Measurements from ENCODE around the gene BOLA2B. TPM values are rescaled to one million over a fixed set of nuclear protein-coding genes. Genes with fewer than 3 reads are reported as not detected.
"Not testable (repeated sequence)": the region's sequence is repeated elsewhere in the genome, so short reads cannot be mapped to it uniquely, and the experiment has no call there.

Gene BOLA2B
- polyA plus RNA-seq, 1 donor from 2014 or later = 264 TPM

DNA sequence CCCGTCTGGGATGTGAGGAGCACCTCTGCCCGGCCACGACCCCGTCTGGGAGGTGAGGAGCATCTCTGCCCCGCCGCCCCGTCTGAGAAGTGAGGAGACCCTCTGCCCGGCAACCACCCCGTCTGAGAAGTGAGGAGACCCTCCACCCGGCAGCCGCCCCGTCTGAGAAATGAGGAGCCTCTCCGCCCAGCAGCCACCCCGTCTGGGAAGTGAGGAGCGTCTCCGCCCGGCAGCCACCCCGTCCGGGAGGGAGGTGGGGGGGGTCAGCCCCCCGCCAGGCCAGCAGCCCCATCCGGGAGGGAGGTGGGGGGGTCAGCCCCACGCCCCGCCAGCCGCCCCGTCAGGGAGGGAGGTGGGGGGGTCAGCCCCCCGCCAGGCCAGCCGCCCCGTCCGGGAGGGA lies 24.7 kb downstream of the BOLA2B start:
- H3K9me3 Mint-ChIP-seq, H3K27me3 Mint-ChIP-seq, H3K27ac Mint-ChIP-seq, H3K36me3 Mint-ChIP-seq, H3K4me3 Mint-ChIP-seq: not testable (repeated sequence)
- H3K4me1 Mint-ChIP-seq = peaks cover 14 to 27% (median 25%) of the 10 kb centered on the region in 3 donors

- Mint-ChIP-seq H3K36me3 (no peaks in the 10 kb centered on the region), H3K4me1 (peaks cover 14 to 28% (median 25%) of the 10 kb centered on the region in 3 donors), H3K27me3 (no peaks in the 10 kb centered on the region), H3K9me3 (no peaks in the 10 kb centered on the region), H3K27ac (peak overlapping the region in 2 of 3 donors; percentile 0 to 74), H3K4me3 (peak overlapping the region in 3 of 4 donors; percentile 21 to 86 (median 49))
These were observed 27.1 kb downstream of the BOLA2B start for GRCh38 chr16:30166202-30166902.

GRCh38 chr16:30163538-30163937 lies 29.9 kb downstream of the BOLA2B start:
- Mint-ChIP-seq H3K4me3 (no peak overlapping the region), H3K36me3 (no peaks in the 10 kb centered on the region), H3K9me3 (no peaks in the 10 kb centered on the region), H3K4me1 (peaks cover 14 to 28% (median 25%) of the 10 kb centered on the region in 3 donors), H3K27ac (no peak overlapping the region), H3K27me3 (peaks cover 1% of the 10 kb centered on the region)

- Mint-ChIP-seq H3K9me3 (no peaks in the 10 kb centered on the region), H3K4me3 (no peak overlapping the region), H3K36me3 (no peaks in the 10 kb centered on the region), H3K4me1 (peaks cover 0 to 4% (median 0%) of the 10 kb centered on the region in 3 donors), H3K27me3 (peaks cover 1% of the 10 kb centered on the region), H3K27ac (no peak overlapping the region)
These were observed 36.3 kb downstream of the BOLA2B start for GRCh38 chr16:30157214-30157613.

- peaks cover 5 to 6% (median 5%) of the 10 kb centered on the region in 3 donors for H3K4me1 Mint-ChIP-seq
- peaks cover 0 to 3% (median 0%) of the 10 kb centered on the region in 3 donors for H3K9me3 Mint-ChIP-seq
- no peaks in the 10 kb centered on the region for H3K27me3 Mint-ChIP-seq
- peaks cover 1% of the 10 kb centered on the region for H3K36me3 Mint-ChIP-seq
- H3K4me3 Mint-ChIP-seq = no peak overlapping the region
- H3K27ac Mint-ChIP-seq = no peak overlapping the region
These were observed 38.3 kb downstream of the BOLA2B start for GRCh38 chr16:30155188-30155587.

- Mint-ChIP-seq H3K36me3 (peaks cover 5% of the 10 kb centered on the region), H3K4me3 (no peak overlapping the region), H3K4me1 (peaks cover 5 to 6% (median 5%) of the 10 kb centered on the region in 3 donors), H3K27ac (no peak overlapping the region), H3K9me3 (peaks cover 0 to 7% (median 0%) of the 10 kb centered on the region in 3 donors), H3K27me3 (no peaks in the 10 kb centered on the region)
These were observed 40.9 kb downstream of the BOLA2B start for GRCh38 chr16:30152517-30152916.

DNA sequence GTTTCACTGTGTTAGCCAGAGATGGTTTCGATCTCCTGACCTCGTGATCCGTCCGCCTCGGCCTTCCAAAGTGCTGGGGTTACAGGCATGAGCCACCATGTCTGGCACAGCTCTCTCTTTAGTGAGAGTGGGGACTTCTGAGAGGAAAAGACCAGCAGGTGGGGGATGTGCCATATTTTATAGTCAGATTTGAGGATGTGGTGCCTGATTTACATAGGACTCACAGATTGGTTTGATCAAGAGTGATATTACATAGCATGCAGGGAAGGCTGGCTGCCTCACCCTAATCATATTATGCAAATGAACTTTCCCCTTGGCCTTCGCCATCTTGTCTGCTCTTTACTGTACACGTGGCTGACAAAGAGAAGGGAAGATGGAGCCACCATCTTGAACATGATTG lies 42.4 kb downstream of the BOLA2B start:
- H3K27ac Mint-ChIP-seq = peak overlapping the region in 2 of 3 donors; percentile 40 to 89
- H3K4me1 Mint-ChIP-seq = peaks cover 5 to 6% (median 5%) of the 10 kb centered on the region in 3 donors
- peaks cover 5% of the 10 kb centered on the region for H3K36me3 Mint-ChIP-seq
- H3K4me3 Mint-ChIP-seq = peak overlapping the region in 1 of 4 donors; percentile 52
- peaks cover 0 to 7% (median 0%) of the 10 kb centered on the region in 3 donors for H3K9me3 Mint-ChIP-seq
- H3K27me3 Mint-ChIP-seq = no peaks in the 10 kb centered on the region

DNA sequence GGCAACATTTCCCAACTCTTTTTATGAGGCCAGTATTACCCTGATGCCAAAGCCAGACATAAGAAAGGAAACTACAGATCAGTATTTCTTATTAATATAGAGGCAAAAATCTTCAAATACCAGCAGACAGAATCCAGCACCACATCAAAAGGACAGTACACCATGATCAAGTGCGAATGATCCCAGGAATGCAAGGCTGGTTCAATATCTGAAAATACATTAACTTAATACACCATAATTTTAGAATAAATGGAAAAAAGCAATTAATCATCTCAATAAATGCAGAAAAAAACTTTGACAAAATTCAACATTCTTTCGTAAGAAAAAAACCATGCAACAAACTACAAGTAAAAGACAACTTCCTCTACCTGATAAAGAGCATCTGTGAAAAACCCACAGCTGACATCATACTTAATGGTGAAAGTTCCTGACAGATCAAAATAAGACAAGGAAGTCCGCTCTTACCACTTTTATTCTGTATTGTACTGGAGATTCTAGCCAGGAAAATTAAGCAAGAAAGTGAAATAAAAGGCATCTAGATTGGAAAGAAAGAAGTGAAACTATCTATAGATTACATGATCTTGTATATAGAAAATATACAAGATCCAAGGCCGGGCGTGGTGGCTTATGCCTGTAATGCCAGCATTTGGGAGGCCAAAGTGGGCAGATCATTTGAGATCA lies 44.1 kb downstream of the BOLA2B start:
- Mint-ChIP-seq H3K36me3 (peaks cover 5% of the 10 kb centered on the region), H3K27me3 (no peaks in the 10 kb centered on the region), H3K4me1 (peaks cover 5 to 9% (median 6%) of the 10 kb centered on the region in 3 donors), H3K4me3 (no peak overlapping the region), H3K27ac (no peak overlapping the region), H3K9me3 (peaks cover 0 to 7% (median 0%) of the 10 kb centered on the region in 3 donors)

DNA sequence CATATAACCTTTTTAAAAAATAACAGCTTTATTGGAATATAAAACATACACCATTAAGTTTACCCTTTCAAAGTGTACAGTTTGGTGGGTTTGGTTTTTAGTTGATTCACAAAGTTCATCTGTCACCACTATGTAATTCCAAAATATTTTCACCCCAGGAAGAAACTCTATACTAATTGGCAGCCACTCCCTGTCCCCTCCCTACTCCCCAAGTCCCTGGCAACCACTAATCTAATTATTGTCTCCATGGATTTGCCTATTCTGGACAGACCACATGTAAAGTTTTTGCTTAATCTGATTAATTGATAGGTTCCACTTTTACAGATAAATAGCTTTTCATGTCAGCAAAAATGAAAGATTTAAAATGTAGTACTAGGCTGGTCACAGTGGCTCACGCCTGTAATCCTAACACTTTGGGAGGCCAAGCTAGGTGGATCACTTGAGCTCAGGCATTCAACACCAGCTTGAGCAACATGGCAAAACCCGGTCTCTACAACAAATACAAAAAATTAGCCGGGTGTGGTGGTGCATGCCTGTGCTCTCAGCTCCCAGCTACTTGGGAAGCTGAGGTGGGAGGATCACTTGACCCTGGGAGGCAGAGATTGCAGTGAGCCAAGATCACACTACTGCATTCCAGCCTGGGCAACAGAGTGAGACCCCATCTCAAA lies 45.5 kb downstream of the BOLA2B start:
- H3K27ac Mint-ChIP-seq = no peak overlapping the region
- H3K4me1 Mint-ChIP-seq = peaks cover 9 to 14% (median 10%) of the 10 kb centered on the region in 3 donors
- H3K9me3 Mint-ChIP-seq = peaks cover 0 to 7% (median 0%) of the 10 kb centered on the region in 3 donors
- H3K4me3 Mint-ChIP-seq = no peak overlapping the region
- H3K36me3 Mint-ChIP-seq = peaks cover 5% of the 10 kb centered on the region
- H3K27me3 Mint-ChIP-seq = no peaks in the 10 kb centered on the region

DNA sequence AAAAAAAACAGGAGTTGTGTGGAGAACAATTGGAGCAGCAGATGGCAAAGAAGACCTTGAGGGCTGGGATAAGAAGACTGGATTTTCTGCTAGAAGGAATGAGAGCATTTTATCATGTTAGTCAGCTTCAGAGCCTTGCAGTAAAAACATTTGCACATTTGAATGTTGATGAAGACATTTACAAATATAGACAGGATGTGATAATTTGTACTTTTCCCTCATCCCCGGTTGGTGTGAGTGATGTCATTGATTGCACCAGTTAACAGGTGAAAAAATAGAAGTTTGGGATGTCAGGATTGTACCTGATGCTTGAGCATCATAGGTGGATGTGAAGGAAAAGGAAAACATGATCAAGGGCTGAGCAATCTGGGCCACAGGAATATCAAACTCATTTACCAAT lies 47.8 kb downstream of the BOLA2B start:
- Mint-ChIP-seq H3K27me3 (no peaks in the 10 kb centered on the region), H3K9me3 (peaks cover 0 to 4% (median 0%) of the 10 kb centered on the region in 3 donors), H3K4me1 (peaks cover 6 to 10% (median 6%) of the 10 kb centered on the region in 3 donors), H3K36me3 (peaks cover 4% of the 10 kb centered on the region), H3K4me3 (no peak overlapping the region), H3K27ac (peak overlapping the region in 1 of 3 donors; percentile 46)

DNA sequence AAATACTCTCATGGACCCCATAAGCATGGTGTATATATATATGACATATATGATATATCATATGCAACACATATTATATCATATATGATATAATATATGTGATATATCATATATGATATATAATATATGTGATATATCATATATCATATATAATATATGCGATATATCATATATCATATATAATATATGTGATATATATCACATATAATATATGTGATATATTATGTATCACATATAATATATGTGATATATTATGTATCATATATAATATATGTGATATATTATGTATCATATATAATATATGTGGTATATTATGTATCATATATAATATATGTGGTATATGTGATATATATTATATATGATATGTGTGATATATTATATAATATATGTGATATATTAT lies 48.5 kb downstream of the BOLA2B start:
- no peak overlapping the region for H3K4me3 Mint-ChIP-seq
- H3K27ac Mint-ChIP-seq = no peak overlapping the region
- H3K36me3 Mint-ChIP-seq = peaks cover 3% of the 10 kb centered on the region
- H3K9me3 Mint-ChIP-seq = peaks cover 0 to 4% (median 0%) of the 10 kb centered on the region in 3 donors
- H3K27me3 Mint-ChIP-seq = no peaks in the 10 kb centered on the region
- H3K4me1 Mint-ChIP-seq = peaks cover 6 to 11% (median 7%) of the 10 kb centered on the region in 3 donors

GRCh38 chr16:30144017-30144416 lies 49.4 kb downstream of the BOLA2B start:
- Mint-ChIP-seq H3K9me3 (no peaks in the 10 kb centered on the region), H3K27me3 (no peaks in the 10 kb centered on the region), H3K27ac (no peak overlapping the region), H3K4me1 (peaks cover 6 to 16% (median 10%) of the 10 kb centered on the region in 3 donors), H3K4me3 (no peak overlapping the region), H3K36me3 (no peaks in the 10 kb centered on the region)

- H3K4me3 Mint-ChIP-seq = no peak overlapping the region
- H3K4me1 Mint-ChIP-seq = peaks cover 6 to 16% (median 10%) of the 10 kb centered on the region in 3 donors
- H3K27me3 Mint-ChIP-seq = no peaks in the 10 kb centered on the region
- H3K36me3 Mint-ChIP-seq = no peaks in the 10 kb centered on the region
- no peaks in the 10 kb centered on the region for H3K9me3 Mint-ChIP-seq
- H3K27ac Mint-ChIP-seq = peak overlapping the region in 1 of 3 donors; percentile 49
These were observed 50.1 kb downstream of the BOLA2B start for GRCh38 chr16:30143347-30143702.

Measured in IgD-negative memory B cell (primary cell).